Activated naive CD8-positive, alpha-beta T cell treated with anti-CD3 and anti-CD28 coated beads, Interleukin-2, amount 10 ng/mL, durations not matched to agents 7 days and 5 days (primary cell): Measurements from ENCODE around the gene TNFRSF4. TPM values are rescaled to one million over a fixed set of nuclear protein-coding genes. Genes with fewer than 3 reads are reported as not detected.
"Not testable (repeated sequence)": the region's sequence is repeated elsewhere in the genome, so short reads cannot be mapped to it uniquely, and the experiment has no call there.

Experiments
- ATAC-seq: fragments of 150-1000 bp; cut with Tn5 transposase; one replicate; pipeline ENCODE4 v1.10.0; 2021; ENCODE audit warnings: low read depth, moderate library complexity
- POLR2A ChIA-PET: fragments of 350-600 bp; sonication (Branson Sonifier 250); formaldehyde crosslinking; loops from one replicate; lab custom pipeline; 2021; ENCODE audit warnings: antibody characterized with exemption; lab: Charles Lee
- DNase-seq: peaks from one replicate; pipeline ENCODE4 v3.0.0; 2021
- H3K27ac Mint-ChIP-seq: one replicate; pipeline ENCODE4 v1.8.0; 2022; ENCODE audit warnings: mild to moderate bottlenecking, mixed read lengths
- H3K27me3 Mint-ChIP-seq: one replicate; pipeline ENCODE4 v1.8.0; 2022; ENCODE audit warnings: mild to moderate bottlenecking, moderate library complexity, mixed read lengths
- H3K36me3 Mint-ChIP-seq: one replicate; pipeline ENCODE4 v1.8.0; 2021; ENCODE audit warnings: mild to moderate bottlenecking, mixed read lengths
- H3K4me1 Mint-ChIP-seq: one replicate; pipeline ENCODE4 v1.8.0; 2021; ENCODE audit warnings: mixed read lengths
- H3K4me3 Mint-ChIP-seq: one replicate; pipeline ENCODE4 v1.8.0; 2022; ENCODE audit warnings: mild to moderate bottlenecking, moderate library complexity, mixed read lengths
- H3K9me3 Mint-ChIP-seq: one replicate; pipeline ENCODE4 v1.8.0; 2021; ENCODE audit warnings: mixed read lengths
- total RNA-seq, 2 experiments: library from RNA; stranded (reverse); gene quantifications; one replicate each; pipeline ENCODE4 v1.2.3, GENCODE V29; 2021

TNFRSF4 gene
- total RNA-seq, 2 experiments from 2014 or later: 2.4 to 3.1 TPM

- H3K27ac Mint-ChIP-seq: not testable (repeated sequence)
Observed at GRCh38 chr1:1195726-1196125, 18.2 kb downstream of the TNFRSF4 start.

GRCh38 chr1:1194723-1195122, 19.2 kb downstream of the TNFRSF4 start:
- Mint-ChIP-seq H3K27ac (no peak overlapping the region), H3K9me3 (peaks cover 16% of the 10 kb centered on the region)

More at GRCh38 chr1:1195726-1196125, 18.2 kb downstream of the TNFRSF4 start:
- ATAC-seq, H3K27me3 Mint-ChIP-seq, POLR2A ChIA-PET, H3K36me3 Mint-ChIP-seq, H3K4me3 Mint-ChIP-seq, DNase-seq, H3K4me1 Mint-ChIP-seq: not testable (repeated sequence)
- peaks cover 16% of the 10 kb centered on the region for H3K9me3 Mint-ChIP-seq

GRCh38 chr1:1191734-1192133, 22.2 kb downstream of the TNFRSF4 start:
- Mint-ChIP-seq H3K4me1 (no peaks in the 10 kb centered on the region), H3K27me3 (peaks cover 16% of the 10 kb centered on the region), H3K36me3 (peaks cover 3% of the 10 kb centered on the region), H3K4me3 (no peak overlapping the region), H3K27ac (no peak overlapping the region), H3K9me3 (peaks cover 18% of the 10 kb centered on the region)
- no peak for DNase-seq
- ATAC-seq: no peak
- POLR2A ChIA-PET: no interaction called here

More at GRCh38 chr1:1194723-1195122, 19.2 kb downstream of the TNFRSF4 start:
- Mint-ChIP-seq H3K4me3 (no peak overlapping the region), H3K36me3 (peaks cover 3% of the 10 kb centered on the region), H3K4me1 (no peaks in the 10 kb centered on the region), H3K27me3 (peaks cover 4% of the 10 kb centered on the region)
- POLR2A ChIA-PET: no interaction called here
- ATAC-seq: no peak
- DNase-seq: no peak

GRCh38 chr1:1189111-1189510, 24.8 kb downstream of the TNFRSF4 start:
- H3K4me3 Mint-ChIP-seq: no peak overlapping the region
- H3K4me1 Mint-ChIP-seq: no peaks in the 10 kb centered on the region
- peaks cover 10% of the 10 kb centered on the region for H3K9me3 Mint-ChIP-seq
- POLR2A ChIA-PET: no interaction called here
- no peaks in the 10 kb centered on the region for H3K36me3 Mint-ChIP-seq
- no peak overlapping the region for H3K27ac Mint-ChIP-seq
- H3K27me3 Mint-ChIP-seq: peaks cover 21% of the 10 kb centered on the region
- DNase-seq: no peak
- ATAC-seq: no peak

- Mint-ChIP-seq H3K27me3 (peaks cover 21% of the 10 kb centered on the region), H3K9me3 (peaks cover 10% of the 10 kb centered on the region), H3K36me3 (no peaks in the 10 kb centered on the region), H3K27ac (no peak overlapping the region), H3K4me1 (no peaks in the 10 kb centered on the region), H3K4me3 (no peak overlapping the region)
- DNase-seq (no peak), ATAC-seq (no peak)
- POLR2A ChIA-PET: interaction anchor here (0.7 kb wide), 2 partner anchors 14 to 43 kb away, joined by 3 read pairs; partner anchors contain the start of gene TTLL10
Observed at GRCh38 chr1:1187938-1188337, 26.0 kb downstream of the TNFRSF4 start.

- no peaks in the 10 kb centered on the region for H3K36me3 Mint-ChIP-seq
- POLR2A ChIA-PET: no interaction called here
- peaks cover 4% of the 10 kb centered on the region for H3K4me1 Mint-ChIP-seq
- H3K9me3 Mint-ChIP-seq: peaks cover 2% of the 10 kb centered on the region
- DNase-seq (no peak), ATAC-seq (no peak)
- no peak overlapping the region for H3K27ac Mint-ChIP-seq
- H3K4me3 Mint-ChIP-seq: no peak overlapping the region
- H3K27me3 Mint-ChIP-seq: peaks cover 23% of the 10 kb centered on the region
Observed at GRCh38 chr1:1185101-1185765, 28.7 kb downstream of the TNFRSF4 start.

- DNase-seq: no peak
- Mint-ChIP-seq H3K36me3 (no peaks in the 10 kb centered on the region), H3K4me1 (peaks cover 4% of the 10 kb centered on the region), H3K27me3 (peaks cover 17% of the 10 kb centered on the region), H3K27ac (no peak overlapping the region), H3K9me3 (peaks cover 2% of the 10 kb centered on the region), H3K4me3 (no peak overlapping the region)
- POLR2A ChIA-PET: no interaction called here
- ATAC-seq: no peak
Observed at GRCh38 chr1:1183833-1184775, 29.8 kb downstream of the TNFRSF4 start.

- DNase-seq: no peak
- H3K27me3 Mint-ChIP-seq: peaks cover 14% of the 10 kb centered on the region
- no peak overlapping the region for H3K27ac Mint-ChIP-seq
- no peaks in the 10 kb centered on the region for H3K36me3 Mint-ChIP-seq
- POLR2A ChIA-PET: no interaction called here
- H3K4me1 Mint-ChIP-seq: peaks cover 4% of the 10 kb centered on the region
- no peak overlapping the region for H3K4me3 Mint-ChIP-seq
- no peak for ATAC-seq
- H3K9me3 Mint-ChIP-seq: peaks cover 2% of the 10 kb centered on the region
Observed at GRCh38 chr1:1183221-1183747, 30.7 kb downstream of the TNFRSF4 start.

- no peak overlapping the region for H3K4me3 Mint-ChIP-seq
- H3K27ac Mint-ChIP-seq: no peak overlapping the region
- ATAC-seq (peak; percentile 21), DNase-seq (no peak)
- POLR2A ChIA-PET: no interaction called here
- peaks cover 4% of the 10 kb centered on the region for H3K4me1 Mint-ChIP-seq
- no peaks in the 10 kb centered on the region for H3K9me3 Mint-ChIP-seq
- peaks cover 9% of the 10 kb centered on the region for H3K27me3 Mint-ChIP-seq
- H3K36me3 Mint-ChIP-seq: no peaks in the 10 kb centered on the region
Observed at GRCh38 chr1:1182491-1183220, 31.3 kb downstream of the TNFRSF4 start.

GRCh38 chr1:1181938-1182410, 32.0 kb downstream of the TNFRSF4 start:
- H3K27ac Mint-ChIP-seq: no peak overlapping the region
- POLR2A ChIA-PET: no interaction called here
- H3K4me3 Mint-ChIP-seq: no peak overlapping the region
- peaks cover 10% of the 10 kb centered on the region for H3K27me3 Mint-ChIP-seq
- ATAC-seq: no peak
- H3K9me3 Mint-ChIP-seq: no peaks in the 10 kb centered on the region
- DNase-seq: no peak
- peaks cover 4% of the 10 kb centered on the region for H3K4me1 Mint-ChIP-seq
- no peaks in the 10 kb centered on the region for H3K36me3 Mint-ChIP-seq

GRCh38 chr1:1181129-1181937, 32.6 kb downstream of the TNFRSF4 start:
- H3K36me3 Mint-ChIP-seq: no peaks in the 10 kb centered on the region
- H3K9me3 Mint-ChIP-seq: no peaks in the 10 kb centered on the region
- H3K4me3 Mint-ChIP-seq: no peak overlapping the region
- no peak overlapping the region for H3K27ac Mint-ChIP-seq
- ATAC-seq: no peak
- POLR2A ChIA-PET: no interaction called here
- no peak for DNase-seq
- peaks cover 14% of the 10 kb centered on the region for H3K27me3 Mint-ChIP-seq
- H3K4me1 Mint-ChIP-seq: peaks cover 4% of the 10 kb centered on the region
